Measurements from ENCODE around the gene DNMBP.

- TF ChIP-seq BHLHE40 (IDR thresholded peaks at IDR 0.05; ENCODE audit: borderline replicate concordance) (no peak), FOXA1 (IDR thresholded peaks at IDR 0.05) (no peak)
Measured at GRCh38 chr10:99998889-99999288, 10.9 kb downstream of the DNMBP start.

Measured in HEK293T (cell line).